GM18907 (cell line): ENCODE results near the gene TMPRSS4.

Source experiments
- ATAC-seq: cut with Tn5 transposase; IDR thresholded peaks from one replicate; pipeline ENCODE4 v1.9.1; 2021; ENCODE audit warnings: mild to moderate bottlenecking, moderate library complexity; ENCODE audit not compliant: unreplicated experiment

TMPRSS4 gene

DNA sequence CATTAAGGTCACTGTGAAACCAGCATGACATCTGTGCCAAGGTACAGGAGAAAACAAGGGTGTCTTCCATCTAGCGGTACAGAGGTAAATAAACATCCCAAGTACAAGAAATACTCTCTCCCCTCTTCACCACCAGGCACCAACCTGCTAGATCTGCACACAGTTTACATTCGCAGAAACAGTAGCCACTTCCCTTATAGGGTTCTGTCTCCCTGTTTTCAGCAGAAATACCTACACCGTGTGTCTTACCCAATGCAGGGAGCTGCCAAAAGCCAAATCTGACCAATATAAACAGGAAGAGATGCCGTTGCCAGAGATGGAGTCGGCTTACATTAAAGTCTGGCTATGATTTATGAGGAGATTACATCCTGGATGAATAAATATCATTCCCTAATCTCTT is 74.6 kb downstream of the TMPRSS4 start:
- ATAC-seq = no peak

DNA sequence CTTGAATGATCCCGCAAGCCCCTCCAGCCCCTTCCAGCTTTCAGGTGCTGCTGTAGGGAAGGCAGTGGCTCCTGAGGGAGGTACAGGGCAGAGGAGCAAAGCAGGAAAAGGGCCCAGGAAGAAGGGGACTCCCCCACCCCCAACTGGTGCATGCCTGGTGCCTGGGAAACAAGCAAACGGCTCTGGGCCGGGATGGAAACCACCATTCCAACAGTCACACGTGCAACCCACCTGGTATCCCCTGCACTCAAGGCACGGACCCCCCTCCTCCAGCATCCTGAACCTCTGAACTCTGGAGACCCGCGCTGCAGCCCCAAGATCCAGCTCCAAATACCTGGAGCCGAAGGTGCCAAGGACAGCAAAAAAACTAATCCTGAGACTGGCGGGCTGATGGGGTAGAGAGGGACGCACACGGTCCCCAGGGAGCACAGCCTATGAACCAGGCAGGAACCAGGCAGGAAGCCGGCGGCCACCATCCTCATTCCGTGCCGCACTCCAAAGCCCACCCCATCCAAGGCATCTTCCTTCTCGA is 75.2 kb downstream of the TMPRSS4 start:
- ATAC-seq = no peak

DNA sequence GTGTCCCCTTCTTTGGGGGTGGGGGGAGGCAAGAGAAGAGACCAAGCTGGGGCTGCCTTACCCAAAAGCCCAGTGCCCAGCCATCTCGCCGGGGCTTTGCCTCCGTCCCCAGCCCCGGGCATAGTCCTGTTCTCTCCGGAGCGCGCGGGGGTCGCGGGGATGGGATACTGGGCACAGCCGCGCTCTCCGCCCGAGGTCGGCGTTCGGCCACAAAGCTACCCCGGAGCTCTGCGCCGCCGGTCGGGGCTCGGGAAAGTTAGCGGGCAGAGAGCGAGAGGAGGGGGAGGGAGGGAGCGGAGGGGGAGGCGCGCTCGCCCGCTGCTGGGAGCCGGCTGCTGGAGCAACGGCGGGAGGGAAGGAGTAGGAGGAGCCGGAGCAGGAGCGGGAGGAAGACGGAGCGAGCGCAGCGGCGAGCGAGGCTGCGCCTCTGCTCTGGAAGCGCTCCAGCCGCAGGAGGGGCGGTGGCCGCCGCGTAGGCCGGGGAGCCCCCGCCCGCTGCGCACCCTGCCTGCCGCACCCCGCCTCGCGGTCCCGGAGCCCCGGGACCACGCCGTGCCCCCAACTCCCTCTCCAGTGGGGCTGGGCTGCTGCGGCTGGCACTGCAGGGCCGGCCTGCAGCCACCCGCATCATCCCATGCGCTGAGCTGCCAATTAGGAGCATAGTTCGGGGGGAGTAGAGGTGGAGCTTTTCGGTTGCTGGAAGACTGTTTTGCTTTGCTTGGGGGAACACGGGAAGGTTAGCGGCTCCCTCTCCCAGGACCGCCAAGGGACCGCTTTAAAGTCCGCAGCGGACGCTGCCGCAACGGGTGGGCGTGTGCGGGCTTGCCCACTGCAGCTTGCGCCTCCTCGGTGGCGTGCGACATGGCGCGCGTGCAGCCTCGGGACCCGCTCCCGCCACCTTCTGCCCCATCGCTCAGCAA is 75.9 kb downstream of the TMPRSS4 start, which contains the start of gene SCN4B:
TSS of gene SCN4B (minus strand) at position 272 of the 920 bp plus-strand sequence. CDS start at position 122, 150 bp downstream.
- ATAC-seq = no peak

DNA sequence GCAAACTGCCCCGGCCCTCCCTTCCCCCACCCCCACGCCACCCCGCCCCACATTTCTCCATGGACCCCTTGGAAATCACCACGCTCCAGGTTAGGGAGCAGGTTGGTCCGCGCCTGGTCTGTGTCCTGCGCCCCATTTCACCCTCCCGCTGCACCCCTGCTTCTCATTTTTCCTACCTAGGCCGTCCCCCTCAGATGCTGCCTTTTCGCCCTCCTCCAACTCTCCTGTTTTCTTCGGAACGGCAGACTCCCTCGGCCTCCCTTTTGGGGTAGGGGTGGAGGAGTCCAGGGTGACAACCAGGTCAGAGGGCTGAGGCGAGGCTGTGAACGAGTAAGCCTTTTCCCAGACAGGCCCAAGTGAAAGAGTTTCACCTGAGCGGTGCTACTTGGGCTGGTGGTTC is 76.6 kb downstream of the TMPRSS4 start:
- ATAC-seq = no peak

DNA sequence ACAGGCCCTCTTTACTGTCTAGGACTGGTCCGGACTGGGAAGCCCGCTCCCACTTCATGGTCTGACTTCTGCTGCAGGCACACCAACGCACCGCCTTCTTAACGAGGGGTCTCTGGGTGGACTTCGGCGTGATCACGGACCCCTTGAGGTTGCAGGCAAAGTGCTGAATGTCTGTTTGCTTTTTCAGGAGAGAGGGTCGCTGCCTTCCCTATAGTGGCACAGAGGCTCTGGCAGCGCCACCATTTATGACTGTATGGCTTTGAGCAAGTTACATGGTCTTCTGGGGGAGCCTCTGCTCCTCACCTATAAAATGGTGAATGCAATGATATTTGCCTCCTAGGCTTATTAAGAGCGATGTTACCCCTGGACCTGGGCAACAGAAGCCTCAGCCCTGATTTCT is 77.1 kb downstream of the TMPRSS4 start:
- ATAC-seq = no peak

DNA sequence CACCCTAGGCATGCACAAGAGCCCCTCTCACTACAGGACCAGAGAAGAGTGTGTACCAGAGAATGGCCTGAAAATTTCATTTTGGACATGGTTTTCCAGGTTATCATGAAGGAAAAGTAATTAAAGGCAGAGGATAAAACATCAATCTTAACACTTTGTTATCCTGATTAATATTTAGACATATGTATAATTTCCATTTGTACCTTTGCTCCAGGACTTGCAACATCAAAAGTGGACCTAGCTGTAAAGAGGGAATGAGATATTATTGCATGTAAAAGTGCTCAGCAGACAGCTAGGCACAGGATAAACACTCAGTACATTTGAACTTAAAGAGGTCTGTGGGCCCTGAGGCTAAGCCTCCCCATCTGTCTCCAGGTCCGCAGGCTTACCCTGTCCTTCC is 77.8 kb downstream of the TMPRSS4 start:
- ATAC-seq = no peak

DNA sequence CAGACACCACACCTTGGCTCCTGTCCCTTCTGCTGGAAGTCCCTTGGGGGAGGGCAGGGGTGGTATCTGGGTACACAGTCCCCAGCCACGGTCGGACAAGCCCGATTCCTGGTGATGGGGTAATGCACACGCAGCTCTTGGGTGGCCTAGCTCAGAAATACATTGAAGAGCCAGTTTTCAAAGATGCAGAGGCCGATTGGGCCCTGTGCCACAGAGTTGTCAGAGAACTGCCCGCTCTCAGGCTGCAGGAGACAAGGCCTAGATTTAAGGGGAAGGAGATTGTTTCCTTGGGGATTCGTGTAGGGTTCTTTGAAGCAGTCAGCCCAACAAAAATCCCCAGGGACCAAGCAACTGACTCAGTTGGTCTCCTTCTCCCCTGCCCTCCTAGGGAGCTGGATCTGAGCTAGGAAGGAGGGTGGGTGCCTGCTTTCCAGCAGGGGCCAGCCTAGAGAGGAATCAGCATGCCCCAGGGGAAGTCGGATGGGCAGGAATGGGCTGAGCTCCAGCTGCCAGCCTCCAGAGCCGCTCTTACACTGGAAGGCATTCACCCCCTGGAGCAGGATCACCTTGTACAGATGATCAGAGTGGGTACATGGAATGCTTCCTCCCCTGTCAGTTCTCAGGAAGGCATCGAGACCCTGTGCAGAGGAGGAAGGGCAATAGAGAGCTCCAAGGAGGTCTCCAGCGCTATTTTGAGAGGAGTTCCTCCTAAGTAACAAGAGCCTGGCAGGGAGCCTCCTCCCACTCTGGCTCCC is 79.1 kb downstream of the TMPRSS4 start:
- ATAC-seq = no peak

DNA sequence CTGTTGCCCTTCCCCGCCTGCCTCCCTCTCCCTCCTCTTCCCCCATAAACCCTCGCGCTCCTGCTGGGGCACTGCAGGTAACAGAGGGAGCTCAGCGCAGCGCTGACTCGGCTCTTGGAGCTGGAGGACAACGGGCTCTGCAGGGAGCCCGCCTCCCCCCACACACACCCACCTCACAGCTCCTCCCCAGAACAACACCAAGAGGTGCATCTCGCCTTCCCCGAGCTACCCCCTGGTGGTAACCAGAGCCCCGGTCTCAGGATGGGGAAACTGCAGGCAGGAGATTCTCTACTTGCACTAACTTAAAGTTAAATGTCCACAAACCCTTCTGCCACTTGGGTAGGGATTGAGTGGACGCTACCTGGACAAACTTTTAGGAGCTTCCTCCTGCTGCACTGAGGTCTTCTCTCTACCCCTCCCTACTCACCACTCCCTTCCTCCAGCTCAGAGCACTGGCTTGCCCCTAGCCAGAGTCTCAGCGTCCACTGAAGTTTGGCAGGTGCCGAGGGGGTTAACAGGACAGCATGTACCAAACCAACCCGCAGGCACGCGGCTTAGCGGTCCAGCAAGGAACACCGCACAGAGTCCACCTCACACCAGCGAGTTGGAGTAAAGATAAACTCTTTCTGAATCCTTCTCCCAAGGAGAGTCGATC is 79.8 kb downstream of the TMPRSS4 start:
- no peak for ATAC-seq

DNA sequence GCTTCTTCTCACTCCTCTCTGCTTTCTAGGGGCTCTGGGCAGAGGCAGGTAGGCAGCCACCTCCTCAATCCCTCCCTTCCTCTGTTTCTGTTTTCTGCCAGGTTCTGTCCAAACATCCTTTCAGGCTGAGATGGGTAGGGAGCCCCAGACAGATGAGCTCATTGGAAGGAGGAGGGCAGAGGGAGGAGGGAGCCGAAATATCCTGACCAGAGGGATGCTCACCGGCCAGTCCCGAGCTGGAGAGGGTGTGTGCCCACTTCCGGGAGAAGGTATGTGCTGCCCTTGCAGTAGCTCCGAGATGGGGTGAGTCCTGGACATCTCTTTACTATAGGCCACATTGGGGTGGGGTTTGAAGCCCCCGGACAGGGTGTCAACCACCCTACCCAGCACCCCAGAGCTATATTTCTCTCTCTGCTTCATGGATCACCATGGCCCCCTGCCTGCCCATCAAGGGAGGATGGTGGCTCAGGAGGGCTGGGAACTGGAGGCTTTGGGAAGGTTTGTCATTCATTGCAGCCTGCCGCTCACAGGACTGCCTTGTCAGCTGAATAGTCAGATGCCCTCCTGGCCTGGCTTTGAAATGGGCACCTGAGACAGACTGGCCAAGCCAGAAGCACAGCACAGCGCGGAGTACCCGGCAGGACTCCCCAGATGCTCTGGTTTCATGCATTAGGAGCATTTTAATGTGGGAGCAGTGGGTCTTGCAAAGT is 80.5 kb downstream of the TMPRSS4 start:
- no peak for ATAC-seq

DNA sequence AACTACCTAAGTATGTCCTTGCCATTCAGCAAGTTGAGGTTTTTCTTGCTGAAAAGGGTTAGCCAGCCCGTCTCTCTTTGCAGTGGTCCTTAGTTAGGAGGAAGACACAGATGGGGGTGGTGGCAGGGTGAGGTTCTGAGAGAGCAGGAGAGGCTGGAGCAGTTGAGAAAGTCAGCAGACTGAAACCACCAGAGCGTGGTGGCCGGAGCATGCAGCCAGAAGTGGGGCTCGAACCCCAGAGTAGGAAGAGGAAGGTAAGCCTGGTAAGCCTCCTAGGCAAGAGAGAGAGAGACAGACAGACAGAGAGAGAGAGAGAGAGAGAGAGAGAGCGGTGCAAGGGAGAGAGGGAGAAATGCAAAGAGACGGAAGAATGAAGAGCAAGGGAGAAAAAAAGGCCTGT is 84.9 kb downstream of the TMPRSS4 start:
- ATAC-seq = no peak

DNA sequence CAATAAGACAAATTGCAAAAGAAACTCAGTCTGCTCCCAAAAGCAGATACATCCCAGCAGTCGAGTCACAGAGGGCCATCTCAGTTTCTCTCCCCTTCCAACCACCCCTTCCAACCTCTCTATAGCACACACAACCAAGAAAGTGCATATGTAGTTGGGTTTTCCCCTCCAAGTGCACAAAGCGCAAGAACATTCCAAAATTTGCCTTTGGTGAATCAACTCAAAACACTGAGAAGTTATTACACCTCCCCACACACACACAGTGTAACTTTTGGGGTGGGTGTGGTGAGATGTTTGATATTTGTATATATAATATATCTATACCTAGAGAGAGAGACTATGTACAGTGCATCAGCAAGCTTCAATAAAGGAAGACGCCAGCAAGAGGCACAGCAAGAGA is 86.0 kb downstream of the TMPRSS4 start:
- ATAC-seq = no peak

DNA sequence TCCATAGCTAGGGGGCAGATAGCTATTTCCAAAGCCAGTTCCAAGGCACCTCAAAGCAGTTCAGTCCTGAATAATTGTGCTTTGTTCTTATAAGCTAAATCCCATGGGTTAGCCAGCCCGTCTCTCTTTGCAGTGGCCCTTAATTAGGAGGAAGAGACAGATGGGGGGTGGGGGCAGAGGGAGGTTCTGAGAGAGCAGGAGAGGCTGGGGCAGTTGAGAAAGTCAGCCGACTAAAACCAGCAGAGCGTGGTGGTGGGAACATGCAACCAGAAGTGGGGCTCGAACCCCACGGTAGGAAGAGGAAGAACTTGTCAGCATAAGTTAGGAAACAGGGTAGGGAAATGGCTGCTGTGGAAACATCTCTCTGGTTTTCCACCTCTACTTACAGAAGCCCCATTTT is 86.6 kb downstream of the TMPRSS4 start:
- ATAC-seq = no peak

DNA sequence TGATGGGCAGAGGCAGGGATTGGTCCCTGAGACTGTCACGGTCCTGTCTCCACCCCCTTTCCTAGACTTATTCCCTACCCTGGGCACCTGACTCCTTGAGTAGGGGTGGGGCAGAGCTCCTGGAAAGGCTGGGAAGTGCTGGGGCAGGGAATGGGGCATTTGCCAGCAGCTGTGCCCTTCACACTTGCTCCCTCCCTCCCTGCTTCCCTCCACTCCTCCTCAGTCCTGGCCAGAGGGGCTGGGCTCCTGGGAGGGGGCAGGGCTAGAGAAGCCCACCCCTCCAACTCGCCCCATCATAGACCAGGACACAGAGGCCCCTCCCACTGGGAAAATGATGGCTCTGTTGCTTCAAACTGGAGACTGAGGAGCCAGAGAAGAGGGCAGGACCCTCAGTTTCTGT is 88.0 kb downstream of the TMPRSS4 start:
- ATAC-seq = no peak

DNA sequence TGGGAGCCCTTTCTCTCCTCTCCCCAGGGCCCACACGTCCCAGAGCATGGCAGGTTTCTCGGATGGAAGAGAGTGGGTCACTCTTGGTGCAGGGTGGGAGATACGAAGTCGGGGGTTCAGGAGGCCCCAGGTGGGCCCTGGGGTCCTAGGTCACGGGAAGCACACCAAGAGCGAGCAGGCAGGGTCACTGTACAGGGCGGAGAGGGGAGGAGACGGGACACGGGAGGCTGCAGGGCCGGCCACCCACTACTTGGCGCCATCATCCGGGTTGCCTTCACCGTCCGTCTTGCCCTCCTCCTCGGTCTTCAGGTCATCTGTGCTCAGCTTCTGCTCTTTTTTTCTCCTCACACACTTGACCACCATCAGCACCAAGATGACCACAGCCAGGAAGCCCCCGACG is 89.8 kb downstream of the TMPRSS4 start:
- no peak for ATAC-seq

DNA sequence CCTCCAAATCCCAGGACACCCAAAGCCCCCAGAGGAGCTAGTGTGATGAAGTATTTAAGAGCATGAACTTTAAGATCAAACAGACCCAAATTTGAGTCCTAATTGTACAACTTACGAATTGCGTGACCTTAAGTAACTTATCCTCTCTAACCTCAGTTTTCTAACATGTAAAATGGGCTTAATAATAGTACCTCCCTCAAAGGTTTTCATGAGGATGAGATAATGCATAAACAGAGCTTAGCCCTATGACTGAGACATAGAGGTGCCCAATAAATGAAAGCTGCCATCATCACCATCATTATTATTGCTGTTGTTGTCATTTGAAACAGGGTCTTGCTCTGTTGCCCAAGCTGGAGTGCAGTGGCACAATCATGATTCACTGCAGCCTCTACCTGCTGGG is 90.4 kb downstream of the TMPRSS4 start:
- no peak for ATAC-seq

DNA sequence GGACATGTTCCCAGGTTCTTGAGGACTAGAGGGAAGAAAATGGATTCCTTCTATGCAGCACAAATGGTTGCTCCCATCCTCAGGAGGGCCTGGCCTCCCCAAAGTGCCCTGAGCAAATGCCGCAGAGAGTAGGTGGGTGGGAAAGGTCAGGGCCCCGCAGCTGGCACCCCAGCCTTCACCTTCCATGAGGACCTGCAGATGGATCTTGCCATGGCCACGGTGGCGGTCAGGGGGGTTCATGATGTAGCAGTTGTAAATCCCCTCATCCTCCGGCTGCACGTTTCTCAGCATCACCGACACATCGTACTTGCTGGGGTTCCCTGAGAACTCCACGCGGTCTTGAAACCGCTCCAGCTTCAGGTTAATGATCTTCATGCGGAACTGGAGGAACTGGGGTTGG is 91.0 kb downstream of the TMPRSS4 start:
- no peak for ATAC-seq

DNA sequence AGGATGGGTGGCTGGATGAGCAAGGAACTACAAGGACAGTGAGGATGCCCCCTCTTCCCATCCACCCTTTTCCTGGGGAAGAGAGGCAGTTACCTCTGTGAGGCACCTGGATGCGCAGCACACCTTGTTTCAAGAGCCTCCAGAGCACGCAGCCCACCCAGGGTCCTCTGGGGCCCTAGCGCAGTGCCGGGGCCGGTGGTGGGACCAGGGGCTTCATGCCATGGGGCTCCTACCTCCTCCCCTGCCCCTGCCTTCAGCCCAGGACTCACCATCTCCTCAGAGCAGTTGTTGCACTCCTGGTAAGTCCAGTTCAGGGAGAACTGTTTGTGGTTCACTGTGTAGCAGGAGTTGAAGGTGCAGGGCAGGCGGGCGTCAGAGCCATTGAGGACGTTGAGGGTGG is 91.4 kb downstream of the TMPRSS4 start:
- no peak for ATAC-seq

DNA sequence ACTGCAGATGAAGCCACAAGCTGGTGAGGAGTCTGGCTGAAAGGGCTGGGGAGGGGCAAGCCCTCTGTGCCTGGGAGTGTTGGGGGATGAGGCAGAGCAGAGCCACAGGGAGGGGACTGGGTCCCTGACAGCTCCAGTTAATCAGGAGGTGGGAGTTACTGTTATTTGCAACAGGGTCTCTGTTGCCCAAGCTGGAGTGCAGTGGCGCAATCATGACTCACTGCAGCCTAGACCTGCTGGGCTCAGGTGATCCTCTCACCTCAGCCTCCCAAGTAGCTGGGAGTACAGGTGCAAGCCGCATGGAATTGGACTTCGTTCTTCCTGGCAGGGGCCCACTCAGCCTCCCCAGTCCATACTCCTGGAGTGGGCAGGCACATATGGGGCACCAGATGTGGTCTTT is 91.9 kb downstream of the TMPRSS4 start:
- no peak for ATAC-seq

DNA sequence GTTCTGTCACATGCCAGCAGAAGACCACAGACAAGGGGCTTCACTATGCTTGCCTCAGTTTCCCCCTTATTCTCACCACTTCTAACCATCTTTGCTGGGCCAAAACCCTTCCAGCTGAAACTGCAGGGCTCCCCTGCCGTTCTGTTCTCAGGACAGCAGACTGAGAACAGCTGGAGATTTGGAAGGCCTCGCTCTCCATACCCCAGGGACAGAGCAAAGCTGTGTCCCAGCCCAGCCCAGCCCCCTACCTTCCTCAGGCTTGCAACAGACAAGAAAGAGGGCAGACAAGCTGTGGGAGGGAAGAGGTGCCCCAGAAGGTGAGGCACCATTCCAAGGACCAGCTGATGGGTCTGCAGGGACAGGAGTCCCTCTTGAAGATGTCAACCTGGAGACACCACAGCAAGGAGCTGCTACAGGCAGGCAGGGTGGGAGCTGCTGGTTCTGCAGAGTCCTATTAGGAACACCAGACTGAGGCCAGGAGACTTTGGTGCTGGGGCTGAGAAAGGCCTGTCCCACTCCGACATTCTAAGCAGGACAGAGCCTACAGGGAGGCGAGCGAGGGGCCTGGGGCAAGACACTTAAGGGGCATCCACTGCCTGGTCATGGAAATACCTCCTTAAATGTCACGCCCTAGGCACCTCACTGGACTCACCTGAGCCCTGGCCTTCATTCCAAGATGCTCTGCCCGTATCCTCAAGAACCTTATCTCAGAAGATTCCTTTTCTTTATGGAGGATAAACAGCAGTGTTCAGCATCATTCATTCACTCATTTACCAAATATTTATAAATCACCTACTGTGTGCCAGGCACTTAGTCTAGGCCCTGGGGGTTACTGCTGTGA is 92.6 kb downstream of the TMPRSS4 start:
- ATAC-seq = no peak

DNA sequence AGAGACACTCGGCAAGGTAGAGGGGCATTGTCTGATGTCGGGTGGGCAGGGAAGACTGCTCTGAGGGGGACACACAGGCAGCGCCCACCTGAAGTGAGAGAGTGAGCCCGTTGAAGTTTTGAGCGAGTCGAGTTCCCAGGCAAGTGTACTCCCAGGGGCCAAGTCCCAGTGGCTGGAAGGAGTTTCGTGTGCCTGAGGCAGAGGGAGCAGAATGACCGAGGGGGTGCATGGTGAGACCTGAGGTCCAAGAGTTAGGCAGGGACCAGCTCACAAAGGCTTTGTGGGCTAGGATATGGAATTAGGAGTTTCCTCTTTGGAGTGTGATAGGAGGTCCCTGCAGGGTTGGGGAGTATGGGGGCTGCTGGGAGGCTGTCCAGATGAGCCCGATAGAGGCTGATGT is 93.4 kb downstream of the TMPRSS4 start:
- no peak for ATAC-seq
